Ectodermal cell (in vitro differentiated cells): ENCODE measurements around the gene PLCB4.

Experiments used
- H3K27ac ChIP-seq: 2 replicates; pipeline ENCODE4 v1.7.0; 2013; ENCODE audit warnings: mild to moderate bottlenecking, low read depth, low read length; ENCODE audit not compliant: insufficient read depth, poor library complexity, severe bottlenecking
- H3K27me3 ChIP-seq: 2 replicates; pipeline ENCODE4 v1.7.0; 2013; ENCODE audit warnings: mild to moderate bottlenecking, low read length; ENCODE audit not compliant: insufficient read depth, control insufficient read depth, poor library complexity, severe bottlenecking
- H3K36me3 ChIP-seq: one replicate; pipeline ENCODE4 v1.7.0; 2013; ENCODE audit warnings: low read length; ENCODE audit not compliant: control insufficient read depth, insufficient read depth
- H3K4me1 ChIP-seq: one replicate; pipeline ENCODE4 v1.7.0; 2013; ENCODE audit warnings: low read length; ENCODE audit not compliant: control insufficient read depth, insufficient read depth
- H3K4me3 ChIP-seq: 2 replicates; pipeline ENCODE4 v1.7.0; 2013; ENCODE audit warnings: low read depth, low read length, control low read depth; ENCODE audit not compliant: insufficient read depth
- H3K9me3 ChIP-seq: 2 replicates; pipeline ENCODE4 v1.7.0; 2013; ENCODE audit warnings: mild to moderate bottlenecking, low read length, moderate library complexity; ENCODE audit not compliant: control insufficient read depth
- WGBS, 2 experiments: methylation state at CpG; one replicate each; pipeline ENCODE4 v1.1.7; 2013; ENCODE audit warnings: missing lambda C conversion rate in 2 of 2; 5-methylcytosine and 5-hydroxymethylcytosine counted together

Gene PLCB4

GRCh38 chr20:9053108-9053507 lies 15.8 kb upstream of the PLCB4 start:
- WGBS, 2 experiments: 90 to 95% methylated on average over 3 of the region's 3 CpGs
- H3K4me3 ChIP-seq: no peak overlapping the region
- H3K9me3 ChIP-seq: peaks cover 5% of the 10 kb centered on the region
- H3K36me3 ChIP-seq: no peaks in the 10 kb centered on the region
- H3K27ac ChIP-seq: no peak overlapping the region
- no peaks in the 10 kb centered on the region for H3K4me1 ChIP-seq
- H3K27me3 ChIP-seq: no peaks in the 10 kb centered on the region

GRCh38 chr20:9054176-9054575 lies 14.7 kb upstream of the PLCB4 start:
- no peaks in the 10 kb centered on the region for H3K36me3 ChIP-seq
- WGBS, 2 experiments: 95 to 96% methylated on average over 3 of the region's 3 CpGs
- H3K9me3 ChIP-seq: peaks cover 3% of the 10 kb centered on the region
- no peaks in the 10 kb centered on the region for H3K4me1 ChIP-seq
- H3K4me3 ChIP-seq: no peak overlapping the region
- no peaks in the 10 kb centered on the region for H3K27me3 ChIP-seq
- H3K27ac ChIP-seq: no peak overlapping the region

- Histone ChIP-seq H3K27me3 (no peaks in the 10 kb centered on the region), H3K36me3 (no peaks in the 10 kb centered on the region), H3K4me3 (no peak overlapping the region), H3K27ac (no peak overlapping the region), H3K9me3 (no peaks in the 10 kb centered on the region), H3K4me1 (no peaks in the 10 kb centered on the region)
- 87 to 93% methylated on average over 6 of the region's 6 CpGs for WGBS, 2 experiments
Measured at GRCh38 chr20:9059931-9060330, 9.0 kb upstream of the PLCB4 start.

- Histone ChIP-seq H3K27me3 (no peaks in the 10 kb centered on the region), H3K4me1 (no peaks in the 10 kb centered on the region), H3K27ac (no peak overlapping the region), H3K9me3 (no peaks in the 10 kb centered on the region), H3K4me3 (no peak overlapping the region), H3K36me3 (no peaks in the 10 kb centered on the region)
- WGBS, 2 experiments: no CpG with 5 or more reads among the region's 1 CpG
Measured at GRCh38 chr20:9061434-9061833, 7.5 kb upstream of the PLCB4 start.

GRCh38 chr20:9062066-9062465 lies 6.8 kb upstream of the PLCB4 start:
- H3K4me1 ChIP-seq: peaks cover under 1% of the 10 kb centered on the region

GRCh38 chr20:9066191-9066590 lies 2.7 kb upstream of the PLCB4 start:
- Histone ChIP-seq H3K36me3 (no peaks in the 10 kb centered on the region), H3K4me3 (no peak overlapping the region), H3K4me1 (peaks cover 13% of the 10 kb centered on the region), H3K27me3 (no peaks in the 10 kb centered on the region), H3K9me3 (no peaks in the 10 kb centered on the region), H3K27ac (no peak overlapping the region)
- WGBS, 2 experiments: 92 to 93% methylated on average over 3 of the region's 3 CpGs

More at GRCh38 chr20:9062066-9062465, 6.8 kb upstream of the PLCB4 start:
- Histone ChIP-seq H3K27ac (no peak overlapping the region), H3K4me3 (no peak overlapping the region), H3K9me3 (no peaks in the 10 kb centered on the region), H3K27me3 (no peaks in the 10 kb centered on the region), H3K36me3 (no peaks in the 10 kb centered on the region)
- 84 to 95% methylated on average over 2 of the region's 2 CpGs for WGBS, 2 experiments

- Histone ChIP-seq H3K27ac (peak overlapping the region; percentile 53), H3K4me3 (peak overlapping the region; percentile 84), H3K36me3 (no peaks in the 10 kb centered on the region), H3K9me3 (no peaks in the 10 kb centered on the region), H3K27me3 (no peaks in the 10 kb centered on the region), H3K4me1 (peaks cover 29% of the 10 kb centered on the region)
- WGBS, 2 experiments: 0% methylated on average over 57 of the region's 57 CpGs
Measured at GRCh38 chr20:9068233-9068801, 570 bp upstream of the PLCB4 start.

- Histone ChIP-seq H3K27ac (no peak overlapping the region), H3K9me3 (no peaks in the 10 kb centered on the region), H3K27me3 (no peaks in the 10 kb centered on the region), H3K4me3 (peak overlapping the region; percentile 1), H3K36me3 (no peaks in the 10 kb centered on the region), H3K4me1 (peaks cover 29% of the 10 kb centered on the region)
- WGBS, 2 experiments: 88 to 100% methylated on average over 2 to 3 of the region's 3 CpGs
Measured at GRCh38 chr20:9070304-9070703, 1.4 kb downstream of the PLCB4 start.

GRCh38 chr20:9071976-9072726 lies 3.3 kb downstream of the PLCB4 start:
- Histone ChIP-seq H3K36me3 (no peaks in the 10 kb centered on the region), H3K9me3 (no peaks in the 10 kb centered on the region), H3K4me3 (no peak overlapping the region), H3K4me1 (peaks cover 28% of the 10 kb centered on the region), H3K27me3 (no peaks in the 10 kb centered on the region), H3K27ac (peak overlapping the region; percentile 40)
- WGBS, 2 experiments: 47 to 72% methylated on average over 2 of the region's 2 CpGs

GRCh38 chr20:9072861-9073500 lies 4.1 kb downstream of the PLCB4 start:
- Histone ChIP-seq H3K9me3 (no peaks in the 10 kb centered on the region), H3K4me1 (peaks cover 24% of the 10 kb centered on the region), H3K27ac (peak overlapping the region; percentile 40), H3K36me3 (no peaks in the 10 kb centered on the region), H3K4me3 (no peak overlapping the region), H3K27me3 (no peaks in the 10 kb centered on the region)
- WGBS, 2 experiments: 42 to 70% methylated on average over 2 to 3 of the region's 3 CpGs
